HEK293 (cell line): ENCODE data around the gene LDLRAD3.

Source experiments
- CTCF ChIA-PET: fragments of 350-600 bp; formaldehyde crosslinking; extraction: SDS; loops from one replicate; lab custom pipeline; 2021; ENCODE audit warnings: antibody characterized with exemption; lab: Yijun Ruan, JAX
- POLR2A ChIA-PET: fragments of 300-600 bp; formaldehyde crosslinking; extraction: SDS; loops from one replicate; lab custom pipeline; 2020; ENCODE audit warnings: antibody characterized with exemption, inconsistent platforms; lab: Yijun Ruan, JAX
- H3K27ac ChIP-seq: fragments of 200-500 bp; sonication (Bioruptor generic); 2 replicates; pipeline ENCODE4 v1.5.1; 2014; ENCODE audit warnings: low read depth, low read length, control low read depth, inconsistent platforms; ENCODE audit errors: extremely low read depth
- H3K36me3 ChIP-seq, 2 experiments: fragments of 200-500 bp in 1 of 2; sonication (Bioruptor generic) in 1 of 2; 1 replicate in 1 of 2; 2 replicates in 1 of 2; pipeline ENCODE4 v1.5.1; 2014 to 2017; ENCODE audit warnings: inconsistent platforms in 2 of 2, low read length in 2 of 2; ENCODE audit not compliant: control insufficient read depth in 2 of 2, insufficient read depth in 1 of 2
- H3K4me1 ChIP-seq: fragments of 200-500 bp; sonication (Bioruptor generic); 2 replicates; pipeline ENCODE4 v1.5.1; 2014; ENCODE audit warnings: mild to moderate bottlenecking, low read length, inconsistent platforms; ENCODE audit not compliant: control insufficient read depth, insufficient read depth
- H3K4me3 ChIP-seq: 2 replicates; pipeline ENCODE4 v1.5.1; 2011; ENCODE audit warnings: low read depth, mild to moderate bottlenecking, control low read depth, low read length, moderate library complexity
- H3K9me3 ChIP-seq: fragments of 200-500 bp; sonication (Bioruptor generic); 2 replicates; pipeline ENCODE4 v1.5.1; 2014; ENCODE audit warnings: low read depth, low read length, inconsistent platforms; ENCODE audit not compliant: control insufficient read depth, insufficient read depth
- HOXA7 ChIP-seq: sonication (generic); formaldehyde crosslinking; IDR thresholded peaks from 2 replicates; pipeline ENCODE4 v1.8.1; 2022; ENCODE audit warnings: missing genetic modification reagents, borderline replicate concordance
- KLF7 ChIP-seq: fragments of 450-650 bp; formaldehyde crosslinking; IDR thresholded peaks from 2 replicates; pipeline ENCODE4 v1.5.1; 2016; ENCODE audit warnings: missing biosample characterization, missing genetic modification characterization, borderline replicate concordance
- REPIN1 ChIP-seq: fragments of 450-650 bp; formaldehyde crosslinking; IDR thresholded peaks from 2 replicates; pipeline ENCODE4 v1.5.1; 2017; ENCODE audit warnings: missing biosample characterization, missing genetic modification characterization, low read depth
- SCRT1 ChIP-seq: fragments of 450-650 bp; formaldehyde crosslinking; IDR thresholded peaks from 2 replicates; pipeline ENCODE4 v1.5.1; 2016; ENCODE audit warnings: missing biosample characterization, missing genetic modification characterization, borderline replicate concordance
- ZFP41 ChIP-seq: fragments of 450-650 bp; formaldehyde crosslinking; IDR thresholded peaks from 2 replicates; pipeline ENCODE4 v1.5.1; 2016; ENCODE audit warnings: missing biosample characterization, missing genetic modification characterization, borderline replicate concordance
- ZNF138 ChIP-seq: fragments of 450-650 bp; formaldehyde crosslinking; IDR thresholded peaks from 2 replicates; pipeline ENCODE4 v1.5.1; 2016; ENCODE audit warnings: missing biosample characterization, missing genetic modification characterization, borderline replicate concordance
- ZNF2 ChIP-seq: fragments of 450-650 bp; formaldehyde crosslinking; IDR thresholded peaks from 2 replicates; pipeline ENCODE4 v1.5.1; 2016; ENCODE audit warnings: missing biosample characterization, missing genetic modification characterization
- ZNF274 ChIP-seq, 2 experiments: fragments of 200-500 bp in 1 of 2; fragments of 450-650 bp in 1 of 2; sonication (Bioruptor generic) in 1 of 2; formaldehyde crosslinking in 1 of 2; IDR thresholded peaks; 2 replicates each; pipeline versions ENCODE4 v1.5.1 to v1.6.1; 2014 to 2016; ENCODE audit warnings: borderline replicate concordance in 1 of 2, inconsistent platforms in 1 of 2, low read length in 1 of 2, missing biosample characterization in 1 of 2, missing genetic modification characterization in 1 of 2
- ZNF292 ChIP-seq: fragments of 450-650 bp; formaldehyde crosslinking; IDR thresholded peaks from 2 replicates; pipeline ENCODE4 v1.5.1; 2016; ENCODE audit warnings: low read depth, missing biosample characterization, missing genetic modification characterization, borderline replicate concordance
- ZNF324 ChIP-seq: fragments of 450-650 bp; formaldehyde crosslinking; IDR thresholded peaks from 2 replicates; pipeline ENCODE4 v1.5.1; 2016; ENCODE audit warnings: missing biosample characterization, missing genetic modification characterization
- ZNF37A ChIP-seq: fragments of 450-650 bp; IDR thresholded peaks from 2 replicates; pipeline ENCODE4 v1.5.1; 2018; ENCODE audit warnings: missing biosample characterization, missing genetic modification characterization
- ZNF549 ChIP-seq: fragments of 450-650 bp; IDR thresholded peaks from 2 replicates; pipeline ENCODE4 v1.5.1; 2018; ENCODE audit warnings: missing biosample characterization, missing genetic modification characterization, mild to moderate bottlenecking, inconsistent platforms, moderate library complexity
- ZNF747 ChIP-seq: fragments of 450-650 bp; formaldehyde crosslinking; IDR thresholded peaks from 2 replicates; pipeline ENCODE4 v1.5.1; 2016; ENCODE audit warnings: missing biosample characterization, missing genetic modification characterization
- ZSCAN30 ChIP-seq: fragments of 450-650 bp; IDR thresholded peaks from 2 replicates; pipeline ENCODE4 v1.5.1; 2018; ENCODE audit warnings: missing biosample characterization, mild to moderate bottlenecking, missing genetic modification characterization, moderate library complexity
- ZXDB ChIP-seq: fragments of 450-650 bp; formaldehyde crosslinking; IDR thresholded peaks from 2 replicates; pipeline ENCODE4 v1.5.1; 2016; ENCODE audit warnings: missing biosample characterization, missing genetic modification characterization
- TF ChIP-seq, protein P1 (sequence below): fragments of 450-650 bp; formaldehyde crosslinking; IDR thresholded peaks from 2 replicates; pipeline ENCODE4 v1.5.1; 2016; ENCODE audit warnings: missing biosample characterization, missing genetic modification characterization
- TF ChIP-seq, protein P2 (sequence below): fragments of 450-650 bp; formaldehyde crosslinking; IDR thresholded peaks from 2 replicates; pipeline ENCODE4 v1.5.1; 2016; ENCODE audit warnings: missing biosample characterization, missing genetic modification characterization
- TF ChIP-seq, protein P3 (sequence below): fragments of 450-650 bp; formaldehyde crosslinking; IDR thresholded peaks from 2 replicates; pipeline ENCODE4 v1.5.1; 2016; ENCODE audit warnings: missing biosample characterization, missing genetic modification characterization
- TF ChIP-seq, protein P4 (sequence below): fragments of 450-650 bp; formaldehyde crosslinking; IDR thresholded peaks from 2 replicates; pipeline ENCODE4 v1.5.1; 2016; ENCODE audit warnings: missing biosample characterization, missing genetic modification characterization, borderline replicate concordance

The LDLRAD3 gene

DNA sequence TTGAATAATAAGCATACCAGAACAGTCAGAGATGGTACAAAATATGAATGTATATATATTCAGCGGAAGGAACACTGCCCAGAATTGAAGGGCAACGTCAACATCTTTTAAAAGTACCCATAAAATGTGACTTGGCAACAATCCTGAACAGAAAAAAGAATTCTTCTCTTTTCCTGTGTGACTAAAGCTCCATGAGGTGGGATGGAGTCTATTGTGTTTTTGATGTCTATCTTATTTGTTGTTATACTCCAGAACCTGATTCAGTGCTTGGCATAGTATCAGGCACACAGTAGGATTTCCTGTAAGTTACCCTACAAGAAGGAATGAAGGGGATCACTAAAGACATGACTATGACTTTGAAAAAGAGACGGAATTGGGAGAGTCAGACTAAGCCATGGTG lies 10.3 kb downstream of the LDLRAD3 start:
- CTCF ChIA-PET = interaction anchor here (0.5 to 1.1 kb wide), 2 partner anchors 32 to 90 kb away, joined by 3 read pairs; no protein-coding TSS in a partner anchor
- Histone ChIP-seq H3K4me3 (no peak overlapping the region), H3K36me3 (no peaks in the 10 kb centered on the region), H3K27ac (no peak overlapping the region), H3K9me3 (no peaks in the 10 kb centered on the region)
- POLR2A ChIA-PET = no interaction called here
- TF ChIP-seq ZNF138 (tag by site-specific recombination) (no peak), ZFP41 (tag by site-specific recombination) (no peak), ZNF324 (tag by site-specific recombination) (no peak), HOXA7 (no peak), ZNF2 (no peak), ZXDB (tag by site-specific recombination) (no peak), ZSCAN30 (tag by site-specific recombination) (no peak), SCRT1 (no peak), ZNF274 (IDR thresholded peaks at IDR 0.05; ENCODE audit: low read length) (no peak), ZNF274 (tag by site-specific recombination; IDR thresholded peaks at IDR 0.05; ENCODE audit: borderline replicate concordance) (no peak), REPIN1 (tag by site-specific recombination) (no peak), ZNF747 (tag by site-specific recombination) (no peak), ZNF549 (tag by site-specific recombination) (no peak), ZNF292 (tag by site-specific recombination) (no peak), KLF7 (tag by site-specific recombination) (no peak), ZNF37A (no peak)
- TF ChIP-seq, protein P1, sequence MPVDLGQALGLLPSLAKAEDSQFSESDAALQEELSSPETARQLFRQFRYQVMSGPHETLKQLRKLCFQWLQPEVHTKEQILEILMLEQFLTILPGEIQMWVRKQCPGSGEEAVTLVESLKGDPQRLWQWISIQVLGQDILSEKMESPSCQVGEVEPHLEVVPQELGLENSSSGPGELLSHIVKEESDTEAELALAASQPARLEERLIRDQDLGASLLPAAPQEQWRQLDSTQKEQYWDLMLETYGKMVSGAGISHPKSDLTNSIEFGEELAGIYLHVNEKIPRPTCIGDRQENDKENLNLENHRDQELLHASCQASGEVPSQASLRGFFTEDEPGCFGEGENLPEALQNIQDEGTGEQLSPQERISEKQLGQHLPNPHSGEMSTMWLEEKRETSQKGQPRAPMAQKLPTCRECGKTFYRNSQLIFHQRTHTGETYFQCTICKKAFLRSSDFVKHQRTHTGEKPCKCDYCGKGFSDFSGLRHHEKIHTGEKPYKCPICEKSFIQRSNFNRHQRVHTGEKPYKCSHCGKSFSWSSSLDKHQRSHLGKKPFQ (tag by site-specific recombination) = no peak
- TF ChIP-seq, protein P2, sequence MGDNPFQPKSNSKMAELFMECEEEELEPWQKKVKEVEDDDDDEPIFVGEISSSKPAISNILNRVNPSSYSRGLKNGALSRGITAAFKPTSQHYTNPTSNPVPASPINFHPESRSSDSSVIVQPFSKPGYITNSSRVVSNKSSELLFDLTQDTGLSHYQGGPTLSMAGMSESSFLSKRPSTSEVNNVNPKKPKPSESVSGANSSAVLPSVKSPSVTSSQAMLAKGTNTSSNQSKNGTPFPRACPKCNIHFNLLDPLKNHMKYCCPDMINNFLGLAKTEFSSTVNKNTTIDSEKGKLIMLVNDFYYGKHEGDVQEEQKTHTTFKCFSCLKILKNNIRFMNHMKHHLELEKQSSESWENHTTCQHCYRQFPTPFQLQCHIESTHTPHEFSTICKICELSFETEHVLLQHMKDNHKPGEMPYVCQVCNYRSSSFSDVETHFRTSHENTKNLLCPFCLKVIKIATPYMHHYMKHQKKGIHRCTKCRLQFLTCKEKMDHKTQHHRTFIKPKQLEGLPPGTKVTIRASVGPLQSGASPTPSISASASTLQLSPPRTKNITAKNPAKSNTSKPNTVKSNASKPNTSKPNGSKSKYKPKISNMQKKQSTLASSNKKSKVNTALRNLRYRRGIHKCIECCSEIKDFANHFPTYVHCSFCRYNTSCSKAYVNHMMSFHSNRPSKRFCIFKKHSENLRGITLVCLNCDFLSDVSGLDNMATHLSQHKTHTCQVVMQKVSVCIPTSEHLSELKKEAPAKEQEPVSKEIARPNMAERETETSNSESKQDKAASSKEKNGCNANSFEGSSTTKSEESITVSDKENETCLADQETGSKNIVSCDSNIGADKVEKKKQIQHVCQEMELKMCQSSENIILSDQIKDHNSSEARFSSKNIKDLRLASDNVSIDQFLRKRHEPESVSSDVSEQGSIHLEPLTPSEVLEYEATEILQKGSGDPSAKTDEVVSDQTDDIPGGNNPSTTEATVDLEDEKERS = no peak
- TF ChIP-seq, protein P3, sequence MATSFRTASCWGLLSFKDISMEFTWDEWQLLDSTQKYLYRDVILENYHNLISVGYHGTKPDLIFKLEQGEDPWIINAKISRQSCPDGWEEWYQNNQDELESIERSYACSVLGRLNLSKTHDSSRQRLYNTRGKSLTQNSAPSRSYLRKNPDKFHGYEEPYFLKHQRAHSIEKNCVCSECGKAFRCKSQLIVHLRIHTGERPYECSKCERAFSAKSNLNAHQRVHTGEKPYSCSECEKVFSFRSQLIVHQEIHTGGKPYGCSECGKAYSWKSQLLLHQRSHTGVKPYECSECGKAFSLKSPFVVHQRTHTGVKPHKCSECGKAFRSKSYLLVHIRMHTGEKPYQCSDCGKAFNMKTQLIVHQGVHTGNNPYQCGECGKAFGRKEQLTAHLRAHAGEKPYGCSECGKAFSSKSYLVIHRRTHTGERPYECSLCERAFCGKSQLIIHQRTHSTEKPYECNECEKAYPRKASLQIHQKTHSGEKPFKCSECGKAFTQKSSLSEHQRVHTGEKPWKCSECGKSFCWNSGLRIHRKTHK (tag by site-specific recombination) = no peak
- TF ChIP-seq, protein P4, sequence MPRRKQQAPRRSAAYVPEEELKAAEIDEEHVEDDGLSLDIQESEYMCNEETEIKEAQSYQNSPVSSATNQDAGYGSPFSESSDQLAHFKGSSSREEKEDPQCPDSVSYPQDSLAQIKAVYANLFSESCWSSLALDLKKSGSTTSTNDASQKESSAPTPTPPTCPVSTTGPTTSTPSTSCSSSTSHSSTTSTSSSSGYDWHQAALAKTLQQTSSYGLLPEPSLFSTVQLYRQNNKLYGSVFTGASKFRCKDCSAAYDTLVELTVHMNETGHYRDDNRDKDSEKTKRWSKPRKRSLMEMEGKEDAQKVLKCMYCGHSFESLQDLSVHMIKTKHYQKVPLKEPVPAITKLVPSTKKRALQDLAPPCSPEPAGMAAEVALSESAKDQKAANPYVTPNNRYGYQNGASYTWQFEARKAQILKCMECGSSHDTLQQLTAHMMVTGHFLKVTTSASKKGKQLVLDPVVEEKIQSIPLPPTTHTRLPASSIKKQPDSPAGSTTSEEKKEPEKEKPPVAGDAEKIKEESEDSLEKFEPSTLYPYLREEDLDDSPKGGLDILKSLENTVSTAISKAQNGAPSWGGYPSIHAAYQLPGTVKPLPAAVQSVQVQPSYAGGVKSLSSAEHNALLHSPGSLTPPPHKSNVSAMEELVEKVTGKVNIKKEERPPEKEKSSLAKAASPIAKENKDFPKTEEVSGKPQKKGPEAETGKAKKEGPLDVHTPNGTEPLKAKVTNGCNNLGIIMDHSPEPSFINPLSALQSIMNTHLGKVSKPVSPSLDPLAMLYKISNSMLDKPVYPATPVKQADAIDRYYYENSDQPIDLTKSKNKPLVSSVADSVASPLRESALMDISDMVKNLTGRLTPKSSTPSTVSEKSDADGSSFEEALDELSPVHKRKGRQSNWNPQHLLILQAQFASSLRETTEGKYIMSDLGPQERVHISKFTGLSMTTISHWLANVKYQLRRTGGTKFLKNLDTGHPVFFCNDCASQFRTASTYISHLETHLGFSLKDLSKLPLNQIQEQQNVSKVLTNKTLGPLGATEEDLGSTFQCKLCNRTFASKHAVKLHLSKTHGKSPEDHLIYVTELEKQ (tag by site-specific recombination) = no peak
- TF ChIP-seq, all 188 proteins: peak for 0
- no peaks in the 10 kb centered on the region for H3K4me1 ChIP-seq
